Neural crest cell (in vitro differentiated cells): Measurements from ENCODE around the gene PLRG1. TPM values are rescaled to one million over a fixed set of nuclear protein-coding genes. Genes with fewer than 3 reads are reported as not detected.

Experiments used
- DNase-seq: peaks from one replicate; pipeline ENCODE4 v3.0.0; 2021; ENCODE audit warnings: low read depth, mixed read lengths, low spot score
- H3K27ac Mint-ChIP-seq: one replicate; pipeline ENCODE4 v1.8.0; 2021; ENCODE audit warnings: mild to moderate bottlenecking, mixed read lengths; ENCODE audit not compliant: unreplicated experiment
- H3K27me3 Mint-ChIP-seq: 2 replicates; pipeline ENCODE4 v1.8.0; 2021; ENCODE audit warnings: low read depth, mild to moderate bottlenecking, mixed read lengths
- H3K36me3 Mint-ChIP-seq: 2 replicates; pipeline ENCODE4 v1.8.0; 2021; ENCODE audit warnings: low read depth, mild to moderate bottlenecking, mixed read lengths
- H3K4me1 Mint-ChIP-seq: 2 replicates; pipeline ENCODE4 v1.8.0; 2021; ENCODE audit warnings: mixed read lengths
- H3K4me3 Mint-ChIP-seq: one replicate; pipeline ENCODE4 v1.8.0; 2021; ENCODE audit warnings: mild to moderate bottlenecking, mixed read lengths
- H3K9me3 Mint-ChIP-seq: 2 replicates; pipeline ENCODE4 v1.8.0; 2021; ENCODE audit warnings: mixed read lengths
- CTCF ChIP-seq: fragments of 200-600 bp; sonication (generic); conservative IDR thresholded peaks from 2 replicates; pipeline ENCODE4 v1.5.0; 2021; ENCODE audit warnings: antibody characterized with exemption, mild to moderate bottlenecking
- total RNA-seq: library from RNA; stranded (reverse); gene quantifications from 2 replicates; pipeline ENCODE4 v1.2.1, GENCODE V29; 2021

PLRG1 gene
- total RNA-seq, 1 donor from 2014 or later = 93.3 TPM

- no peaks in the 10 kb centered on the region for H3K9me3 Mint-ChIP-seq
- DNase-seq = no peak
- H3K4me1 Mint-ChIP-seq = no peaks in the 10 kb centered on the region
- no peak for TF ChIP-seq CTCF
- no peak overlapping the region for H3K27ac Mint-ChIP-seq
- H3K4me3 Mint-ChIP-seq = no peak overlapping the region
- H3K36me3 Mint-ChIP-seq = no peaks in the 10 kb centered on the region
- H3K27me3 Mint-ChIP-seq = peaks cover 14% of the 10 kb centered on the region
These were observed 8.9 kb upstream of the PLRG1 start for GRCh38 chr4:154559141-154559493.

- peak; percentile 55 for DNase-seq
- Mint-ChIP-seq H3K9me3 (no peaks in the 10 kb centered on the region), H3K4me1 (peaks cover 19% of the 10 kb centered on the region), H3K36me3 (peaks cover 2% of the 10 kb centered on the region), H3K27me3 (no peaks in the 10 kb centered on the region), H3K4me3 (peak overlapping the region; percentile 81), H3K27ac (no peak overlapping the region)
- TF ChIP-seq CTCF = peak; percentile 89
These were observed 1.9 kb upstream of the PLRG1 start for GRCh38 chr4:154551872-154552686.

- H3K27me3 Mint-ChIP-seq = no peaks in the 10 kb centered on the region
- no peak overlapping the region for H3K27ac Mint-ChIP-seq
- DNase-seq = no peak
- H3K4me1 Mint-ChIP-seq = peaks cover 19% of the 10 kb centered on the region
- H3K4me3 Mint-ChIP-seq = no peak overlapping the region
- peak; percentile 32 for TF ChIP-seq CTCF
- peaks cover 2% of the 10 kb centered on the region for H3K9me3 Mint-ChIP-seq
- peaks cover 17% of the 10 kb centered on the region for H3K36me3 Mint-ChIP-seq
These were observed 4.5 kb downstream of the PLRG1 start for GRCh38 chr4:154545689-154546088.

GRCh38 chr4:154542271-154542879, 7.8 kb downstream of the PLRG1 start:
- Mint-ChIP-seq H3K36me3 (peaks cover 21% of the 10 kb centered on the region), H3K4me1 (no peaks in the 10 kb centered on the region), H3K4me3 (peak overlapping the region; percentile 20), H3K9me3 (peaks cover 2% of the 10 kb centered on the region), H3K27ac (no peak overlapping the region), H3K27me3 (no peaks in the 10 kb centered on the region)
- TF ChIP-seq CTCF = no peak
- DNase-seq = no peak

GRCh38 chr4:154534296-154534695, 15.9 kb downstream of the PLRG1 start:
- no peaks in the 10 kb centered on the region for H3K9me3 Mint-ChIP-seq
- TF ChIP-seq CTCF = no peak
- DNase-seq = no peak
- no peaks in the 10 kb centered on the region for H3K4me1 Mint-ChIP-seq
- no peak overlapping the region for H3K27ac Mint-ChIP-seq
- H3K36me3 Mint-ChIP-seq = peaks cover 4% of the 10 kb centered on the region
- H3K4me3 Mint-ChIP-seq = no peak overlapping the region
- H3K27me3 Mint-ChIP-seq = no peaks in the 10 kb centered on the region
